Measurements from ENCODE around the gene SCTR. TPM values are rescaled to one million over a fixed set of nuclear protein-coding genes. Genes with fewer than 3 reads are reported as not detected.

The SCTR gene
- total and polyA plus RNA-seq, 2 of the 8 experiments (the other 6 are each of a cell fraction or from before 2014, with no cell fraction given), result 0.15 TPM; not detected in 1

DNA sequence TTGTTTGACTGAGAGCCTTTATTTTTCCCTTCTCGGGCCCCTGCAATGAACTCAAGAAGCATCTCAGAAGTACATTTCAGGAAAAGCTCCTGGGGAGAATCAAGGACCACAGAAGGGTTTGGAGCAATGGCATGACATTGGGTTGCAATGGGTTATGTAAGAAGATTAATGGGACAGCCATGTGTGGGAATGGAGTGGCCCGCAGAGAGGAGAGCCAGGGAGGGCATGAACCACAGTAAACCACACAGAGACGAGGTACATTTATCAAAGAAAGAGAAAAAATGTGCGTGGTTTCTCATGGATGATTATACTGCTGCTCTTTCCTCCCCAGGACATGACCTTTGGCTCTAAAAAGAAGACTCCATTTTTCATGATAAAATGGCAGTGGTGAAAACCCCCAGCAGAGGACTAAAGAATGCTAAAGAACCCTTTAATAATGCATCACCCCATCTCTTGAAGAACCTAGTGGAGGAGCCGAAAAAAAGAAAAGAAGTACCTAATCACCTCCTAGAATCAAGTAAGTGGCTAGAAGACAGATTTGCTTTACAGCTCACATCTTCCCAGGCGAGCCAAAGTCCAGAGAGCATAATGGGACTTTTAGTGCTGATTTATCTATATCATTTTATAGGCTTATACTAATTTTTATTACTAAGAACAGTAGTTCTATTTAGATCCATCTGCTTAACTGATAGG is 21.6 kb upstream of the SCTR start:
- no peak overlapping the region for H3K27ac ChIP-seq (ENCODE audit: low read depth, low read length)
- peaks cover 0 to 8% (median 0%) of the 10 kb centered on the region in 4 experiments; a peak in 1 of 7 replicates for H3K27me3 ChIP-seq (replicated peaks in 1 of 4; ENCODE audit: control insufficient read depth in 3 of 4, extremely low read depth in 1 of 4, insufficient read depth in 3 of 4, low read length in 3 of 4)
- H3K4me3 ChIP-seq (ENCODE audit: extremely low read depth in 1 of 4, insufficient read depth in 2 of 4, low read depth in 3 of 4, low read length in 4 of 4), result no peak overlapping the region
- no peaks in the 10 kb centered on the region for H3K79me1 ChIP-seq (ENCODE audit: low read depth, low read length)
- no peak overlapping the region for H3K56ac ChIP-seq (replicated peaks; ENCODE audit: insufficient read length, low read depth, low read length)
- no peak overlapping the region for H2BK12ac ChIP-seq (ENCODE audit: low read depth, low read length)
- DNase-seq (ENCODE audit: low read depth in 1 of 2, low spot score in 2 of 2), result no peak
- H4K91ac ChIP-seq (replicated peaks; ENCODE audit: insufficient read length, low read length), result no peak overlapping the region
- H2BK20ac ChIP-seq (ENCODE audit: low read length), result no peak overlapping the region
- CTCF ChIA-PET (ENCODE audit: partially characterized antibody), result interaction anchor here (1.2 to 1.4 kb wide), 3 partner anchors 10 to 29 kb away, joined by 4 read pairs; no protein-coding TSS in a partner anchor
- H2BK120ac ChIP-seq (replicated peaks; ENCODE audit: low read depth, low read length), result no peak overlapping the region
- POLR2A ChIA-PET (ENCODE audit: partially characterized antibody), result no interaction called here
- no peak overlapping the region for H2AK5ac ChIP-seq (ENCODE audit: low read depth, low read length)
- H3K18ac ChIP-seq (ENCODE audit: extremely low read depth, low read length), result no peak overlapping the region
- no peak overlapping the region; a peak in 1 of 4 replicates for H3K4me2 ChIP-seq (ENCODE audit: insufficient read depth in 1 of 2, low read depth in 2 of 2, low read length in 2 of 2)
- no peak overlapping the region for H2AFZ ChIP-seq (ENCODE audit: low read length)
- no peak overlapping the region for H3K23ac ChIP-seq (ENCODE audit: insufficient read length)
- no peak overlapping the region for H2BK5ac ChIP-seq (ENCODE audit: low read depth, low read length)
- no peak overlapping the region for H4K8ac ChIP-seq (ENCODE audit: extremely low read depth, insufficient read depth, low read length)
- H3K4me1 ChIP-seq (replicated peaks in 1 of 4; ENCODE audit: control insufficient read depth in 3 of 4, insufficient read depth in 4 of 4, low read length in 3 of 4), result peaks cover 0 to 2% (median 0%) of the 10 kb centered on the region in 4 experiments; a peak in 1 of 7 replicates
- peaks cover 7% of the 10 kb centered on the region; the same call in 1 of the 2 replicates for H3K23me2 ChIP-seq (ENCODE audit: low read depth, low read length)
- H4K5ac ChIP-seq (ENCODE audit: insufficient read length, low read depth, low read length), result no peak overlapping the region
- no peaks in the 10 kb centered on the region for H4K20me1 ChIP-seq (replicated peaks in 1 of 2; ENCODE audit: control insufficient read depth in 1 of 2, insufficient read depth in 2 of 2, low read length in 2 of 2)
- no peak for FAIRE-seq
- H3K9ac ChIP-seq (replicated peaks in 1 of 4; ENCODE audit: extremely low read depth in 1 of 4, low read depth in 3 of 4, low read length in 3 of 4), result no peak overlapping the region
- H2BK15ac ChIP-seq (ENCODE audit: low read length), result no peak overlapping the region
- WGBS, 2 experiments (ENCODE audit: extremely low coverage in 1 of 2, insufficient coverage in 1 of 2, insufficient read length in 1 of 2, insufficient replicate concordance in 2 of 2, low coverage in 1 of 2, low lambda C conversion rate in 2 of 2, missing lambda C conversion rate in 1 of 2), result 85% methylated on average over 6 of the region's 6 CpGs; no CpG with 5 or more reads in 1 of the 2 experiments
- no peaks in the 10 kb centered on the region for H3K36me3 ChIP-seq (ENCODE audit: control insufficient read depth in 2 of 4, insufficient read depth in 4 of 4, low read length in 3 of 4)
- no peak overlapping the region for H3K14ac ChIP-seq (ENCODE audit: insufficient read length)
- H3K4ac ChIP-seq (replicated peaks; ENCODE audit: insufficient read length, low read depth, low read length), result no peak overlapping the region
- no peaks in the 10 kb centered on the region for H3K9me3 ChIP-seq (ENCODE audit: insufficient read depth in 2 of 2, low read depth in 1 of 2, low read length in 1 of 2)
- no peaks in the 10 kb centered on the region for H3K79me2 ChIP-seq (ENCODE audit: control insufficient read depth in 1 of 2, insufficient read depth in 2 of 2, low read length in 2 of 2)

Data from H1 (cell line).